SIG-M5 treated with dmso at 0.1 percent for 504 hours (cell line): ENCODE data around the gene PARD3.

ENCODE experiments used
- DNase-seq: peaks from one replicate; lab custom pipeline; 2025; ENCODE audit not compliant: unreplicated experiment; lab: John Stamatoyannopoulos, UW

The PARD3 gene

DNA sequence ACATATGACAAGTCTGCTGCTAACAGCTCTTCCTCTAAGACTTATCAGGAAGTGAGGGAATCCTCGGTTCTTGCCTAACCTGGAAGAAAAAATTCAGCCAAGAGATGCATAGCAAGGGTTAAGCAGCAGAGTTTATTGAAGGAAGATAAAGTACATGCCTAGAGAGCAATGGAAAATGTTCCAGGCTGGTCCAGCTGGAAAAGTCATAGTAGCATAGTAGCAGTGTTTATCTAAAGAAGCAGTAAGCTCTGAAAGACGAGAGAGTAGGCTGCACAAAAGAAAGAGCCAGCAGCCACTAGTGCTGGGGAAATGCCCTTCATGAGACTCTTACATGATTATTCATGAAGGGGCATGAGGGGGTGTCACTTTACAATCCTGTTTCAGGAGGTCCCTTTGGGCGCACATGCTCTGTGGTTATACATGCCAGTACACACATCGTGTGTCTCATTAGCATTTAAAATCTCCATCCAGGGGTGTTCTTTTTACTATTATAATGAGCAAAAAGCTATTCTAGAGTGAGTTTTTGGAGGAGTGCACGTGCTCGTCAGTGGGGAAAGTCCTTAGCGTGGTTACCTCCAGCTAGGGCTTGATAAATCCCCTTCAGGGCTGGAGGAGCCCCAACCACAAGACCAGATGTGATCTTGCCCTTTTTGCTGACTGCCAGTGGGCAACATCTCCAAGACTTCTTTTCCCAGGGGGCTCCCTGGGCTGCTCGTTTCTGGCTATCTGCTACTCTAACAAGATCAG is 716.1 kb downstream of the PARD3 start:
- no peak for DNase-seq

DNA sequence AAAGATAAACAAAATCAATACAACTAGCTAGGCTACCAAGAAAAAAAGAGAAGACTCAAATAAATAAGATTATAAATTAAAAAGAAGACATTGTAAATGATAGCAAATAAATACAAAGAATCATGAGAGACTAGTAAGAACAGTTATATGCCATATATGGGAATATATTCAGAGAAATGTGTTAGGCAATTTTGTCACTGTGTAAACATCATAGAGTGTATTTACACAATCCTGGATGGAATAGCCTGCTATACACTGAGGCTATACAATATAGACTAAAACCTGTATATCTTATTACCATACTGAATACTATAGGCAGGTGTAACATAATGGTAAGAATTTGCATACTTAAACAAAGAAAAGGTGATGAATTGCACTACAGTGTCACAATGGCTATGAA is 717.4 kb downstream of the PARD3 start:
- DNase-seq, result no peak

DNA sequence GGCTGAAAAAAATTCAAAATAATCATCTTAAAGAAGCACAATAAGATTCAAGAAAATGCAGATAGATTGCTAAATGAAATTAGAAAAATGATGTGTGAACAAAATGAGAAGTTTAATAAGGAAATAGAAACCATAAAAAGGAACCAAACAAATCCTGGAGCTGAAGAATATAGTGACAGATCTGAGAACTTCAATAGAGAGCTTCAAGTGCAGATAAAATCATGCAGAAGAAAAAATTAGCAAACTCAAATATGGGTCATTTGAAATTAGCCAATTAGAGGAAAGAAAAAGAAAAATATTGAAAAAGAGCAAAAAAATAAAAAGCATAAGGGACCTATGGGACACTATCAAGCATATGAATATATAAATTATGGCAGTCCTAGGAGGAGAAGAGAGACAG is 720.1 kb downstream of the PARD3 start:
- no peak for DNase-seq

DNA sequence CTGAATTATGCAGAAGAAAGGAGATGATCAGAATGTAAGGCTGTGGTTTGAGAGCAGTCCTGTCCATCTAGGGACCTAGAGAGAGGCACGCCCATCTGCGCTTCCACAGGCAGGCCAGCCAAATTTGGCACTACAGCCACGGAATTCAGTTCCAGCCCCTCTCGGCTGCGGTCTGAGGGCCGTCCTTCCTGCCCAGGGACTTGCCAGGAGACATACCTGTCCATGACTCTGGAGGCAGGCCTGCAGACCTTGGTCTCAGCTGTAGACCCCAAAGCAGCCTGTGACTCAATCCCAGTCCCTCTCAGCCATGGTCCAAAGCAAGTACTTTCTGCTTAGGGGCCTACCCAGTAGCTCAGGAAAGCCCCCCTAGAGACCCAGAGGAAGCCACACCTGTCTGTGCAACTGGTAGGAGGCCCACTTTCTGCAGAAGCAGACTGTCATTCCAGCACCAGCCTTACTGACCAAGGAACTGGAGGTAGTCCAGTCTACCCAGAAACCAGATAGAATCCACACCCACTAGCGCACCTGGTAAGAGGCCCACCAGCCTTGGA is 720.9 kb downstream of the PARD3 start:
- no peak for DNase-seq

DNA sequence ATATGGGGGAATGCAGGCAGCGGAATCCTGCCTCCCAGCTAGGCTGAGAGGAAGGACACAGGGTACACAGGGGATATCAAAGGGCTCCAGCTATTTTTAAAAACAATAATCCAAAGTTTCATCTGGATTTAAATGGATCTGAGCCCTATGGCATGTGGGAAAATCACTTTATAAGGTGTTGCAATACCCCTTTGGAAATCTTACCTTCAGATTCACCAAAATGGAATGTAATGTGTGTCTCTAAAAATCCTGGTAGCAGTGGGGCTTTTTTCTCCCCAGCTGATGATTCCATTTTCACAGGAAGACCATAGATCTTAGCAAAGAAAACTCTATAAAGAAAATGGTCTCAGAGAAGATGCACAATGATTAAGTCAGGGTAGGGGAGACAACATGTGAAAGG is 722.2 kb downstream of the PARD3 start:
- no peak for DNase-seq

DNA sequence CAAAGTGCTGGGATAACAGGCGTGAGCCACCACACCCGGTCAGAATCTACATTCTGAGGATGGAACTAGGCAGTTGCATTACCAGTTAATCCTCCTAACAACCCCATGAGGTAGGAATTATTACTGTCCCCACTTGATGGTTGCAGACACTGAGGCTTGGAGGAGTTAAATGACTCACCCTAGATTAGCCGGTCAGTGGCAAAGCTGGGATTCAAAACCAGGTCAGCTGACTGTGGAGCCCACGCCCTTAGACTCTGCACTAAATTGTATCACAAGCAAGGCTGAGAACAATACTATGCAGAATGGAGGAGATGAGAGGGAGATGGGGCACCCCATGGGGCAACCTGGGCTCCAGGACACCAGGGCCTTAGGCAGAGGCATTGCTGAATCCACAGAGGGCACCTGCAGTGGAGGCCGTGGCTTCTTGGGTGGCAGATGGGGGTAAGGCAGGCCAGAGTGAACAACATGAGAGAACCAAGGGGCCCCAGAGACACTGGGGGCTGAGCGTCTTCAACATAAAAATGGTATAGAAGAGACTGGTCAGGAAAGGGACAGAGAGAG is 723.4 kb downstream of the PARD3 start:
- DNase-seq, result no peak

DNA sequence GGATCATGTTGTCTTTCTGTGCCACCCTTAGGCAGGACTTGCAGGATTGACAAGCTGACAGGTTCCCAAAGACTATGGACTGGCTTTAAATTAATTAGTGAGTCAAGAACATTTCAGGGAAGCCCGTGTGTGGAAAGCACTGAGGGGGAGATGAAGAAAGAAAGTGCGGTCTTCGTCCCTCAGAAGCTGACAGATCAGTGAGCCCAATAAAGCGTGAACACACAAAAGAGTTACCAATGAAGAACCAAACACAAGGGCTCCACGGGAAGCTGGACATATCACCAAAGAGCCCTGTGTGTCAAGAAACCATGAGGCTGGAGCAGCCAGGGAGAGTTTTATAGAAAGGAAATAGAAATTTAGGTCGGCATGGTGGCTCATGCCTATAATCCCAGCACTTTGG is 725.8 kb downstream of the PARD3 start:
- DNase-seq, result no peak

DNA sequence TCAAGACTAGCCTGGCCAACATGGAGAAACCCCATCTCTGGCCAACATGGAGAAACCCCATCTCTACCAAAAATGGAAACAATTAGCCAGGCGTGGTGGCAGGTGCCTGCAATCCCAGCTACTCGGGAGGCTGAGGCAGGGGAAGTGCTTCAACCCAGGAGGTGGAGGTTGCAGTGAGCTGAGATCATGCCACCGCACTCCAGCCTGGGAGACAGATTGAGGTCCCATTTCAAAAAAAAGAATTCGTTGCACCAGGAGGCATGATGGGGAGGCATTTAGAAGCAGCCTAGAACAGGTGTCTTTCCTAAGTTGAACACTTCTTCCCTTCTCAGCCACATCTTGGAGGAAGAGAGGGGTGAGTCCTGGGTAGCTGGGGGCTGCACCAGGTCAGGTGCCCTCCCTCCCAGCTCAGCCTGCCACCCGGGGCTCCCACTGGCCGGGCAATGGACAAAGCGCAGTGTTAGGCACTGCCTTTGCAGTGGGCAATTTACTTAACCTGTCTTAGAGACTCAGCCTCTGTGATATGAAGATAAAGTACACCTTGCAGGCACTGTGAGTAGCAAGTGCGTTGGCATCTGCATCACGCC is 726.8 kb downstream of the PARD3 start:
- no peak for DNase-seq

DNA sequence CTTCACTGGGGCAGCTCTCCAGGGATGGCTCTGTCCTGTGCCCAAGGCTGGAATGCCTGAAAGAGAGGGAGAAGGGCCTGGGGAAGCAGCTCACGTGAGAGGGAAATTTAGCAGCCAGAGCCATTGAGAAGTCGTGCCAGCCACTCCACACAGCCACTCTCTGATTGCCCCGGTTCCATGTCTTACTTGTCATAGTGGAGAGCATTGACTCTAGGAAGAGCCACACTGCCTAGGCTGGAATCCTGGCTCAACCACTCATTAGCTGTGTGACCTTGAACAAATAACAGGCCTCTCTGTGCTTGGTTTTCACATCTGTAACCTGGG is 728.0 kb downstream of the PARD3 start:
- DNase-seq, result no peak

DNA sequence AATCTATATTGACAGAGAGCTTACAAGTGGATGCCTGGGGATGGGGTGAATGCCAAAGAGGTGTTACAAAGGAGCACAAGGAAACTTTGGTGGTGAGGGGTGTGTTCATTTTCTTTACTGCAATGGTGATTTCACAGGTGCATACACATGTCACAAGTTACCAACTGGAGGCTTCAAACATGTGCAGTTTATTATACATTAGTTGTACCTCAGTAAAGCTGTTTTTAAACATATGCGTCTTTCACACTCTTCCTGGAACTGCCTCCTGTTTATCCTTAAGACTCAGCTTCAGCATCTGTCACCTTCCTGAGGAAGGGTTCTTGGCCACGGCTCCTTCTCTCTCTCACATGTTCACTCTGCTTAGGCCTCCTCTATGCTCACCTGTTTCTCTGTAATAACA is 731.5 kb downstream of the PARD3 start:
- no peak for DNase-seq

DNA sequence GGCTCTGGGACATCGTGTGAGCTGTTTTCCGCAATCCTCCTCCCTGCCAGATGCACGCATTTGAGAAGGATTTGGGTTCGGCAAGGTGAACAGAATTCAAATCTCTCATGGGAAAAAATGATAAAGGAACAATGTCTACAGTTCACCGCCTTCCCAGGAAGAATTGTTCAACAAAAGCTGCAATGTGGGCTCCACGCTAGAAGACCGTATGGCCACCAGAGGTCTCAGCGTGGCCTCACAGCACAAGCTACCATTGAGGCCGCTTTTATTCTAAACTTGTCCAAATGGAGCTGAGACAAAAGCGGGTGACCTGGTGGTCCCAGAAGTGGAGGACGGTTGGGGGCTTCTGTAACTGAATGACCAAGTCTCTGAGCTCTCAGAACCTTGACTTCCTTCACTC is 733.1 kb downstream of the PARD3 start:
- no peak for DNase-seq

DNA sequence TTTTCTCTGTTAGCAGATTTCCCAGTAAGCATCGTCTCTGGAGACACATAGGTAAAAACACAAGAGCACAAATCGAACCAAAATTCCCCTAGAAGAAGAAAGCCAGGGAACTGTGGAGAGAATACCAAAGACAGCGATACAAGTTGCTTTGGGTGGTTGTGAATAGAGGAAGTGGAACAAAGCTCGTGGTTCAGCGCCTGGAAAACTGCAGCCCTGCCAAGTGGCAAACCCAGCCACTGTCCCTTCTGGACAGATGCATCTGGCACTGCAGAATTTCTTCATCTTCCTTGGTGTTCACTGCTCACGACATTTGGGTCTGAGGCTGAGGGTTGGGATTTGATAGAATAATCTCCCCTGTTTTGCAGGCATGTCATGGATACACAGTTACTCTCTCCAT is 733.8 kb downstream of the PARD3 start:
- no peak for DNase-seq

DNA sequence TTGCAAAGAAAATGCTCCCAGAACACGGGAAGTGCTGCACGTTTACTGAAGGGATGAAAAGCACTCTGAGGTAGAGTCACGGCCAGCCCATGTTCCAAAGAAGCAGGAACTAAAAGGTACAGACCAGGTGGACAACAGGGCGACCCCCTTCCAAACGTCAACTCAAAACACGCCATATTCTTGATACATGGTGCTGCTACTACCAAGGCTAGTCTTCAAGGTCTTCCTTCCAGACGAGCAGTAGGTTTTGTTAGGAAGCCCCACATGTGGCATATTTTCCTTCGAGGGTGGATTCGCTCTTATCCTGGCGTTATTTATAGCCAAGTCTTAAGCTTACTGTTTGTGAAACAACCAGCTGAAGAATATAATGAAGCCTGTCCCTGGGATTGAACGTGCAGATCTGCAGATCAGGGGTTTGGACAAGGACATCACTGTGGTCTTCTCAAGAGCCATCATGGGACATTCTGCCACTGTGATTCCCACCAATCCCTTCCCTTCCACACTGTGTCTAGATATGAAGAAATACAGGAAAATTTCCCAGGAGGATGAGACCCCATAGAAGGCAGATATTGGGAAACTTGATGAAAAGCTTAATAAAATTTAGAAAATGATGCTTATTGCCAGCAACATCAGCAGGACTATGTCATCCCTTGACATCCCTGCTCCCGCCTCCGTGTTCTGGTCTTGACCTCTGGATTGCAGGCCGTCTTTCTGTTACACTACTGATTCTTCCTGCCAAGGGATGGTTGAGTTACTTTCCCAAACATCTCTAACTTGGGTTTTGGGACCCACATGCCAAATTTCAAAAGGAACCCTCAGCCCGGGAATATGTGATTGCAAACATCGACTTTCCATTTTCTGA is 734.4 kb downstream of the PARD3 start:
- no peak for DNase-seq

DNA sequence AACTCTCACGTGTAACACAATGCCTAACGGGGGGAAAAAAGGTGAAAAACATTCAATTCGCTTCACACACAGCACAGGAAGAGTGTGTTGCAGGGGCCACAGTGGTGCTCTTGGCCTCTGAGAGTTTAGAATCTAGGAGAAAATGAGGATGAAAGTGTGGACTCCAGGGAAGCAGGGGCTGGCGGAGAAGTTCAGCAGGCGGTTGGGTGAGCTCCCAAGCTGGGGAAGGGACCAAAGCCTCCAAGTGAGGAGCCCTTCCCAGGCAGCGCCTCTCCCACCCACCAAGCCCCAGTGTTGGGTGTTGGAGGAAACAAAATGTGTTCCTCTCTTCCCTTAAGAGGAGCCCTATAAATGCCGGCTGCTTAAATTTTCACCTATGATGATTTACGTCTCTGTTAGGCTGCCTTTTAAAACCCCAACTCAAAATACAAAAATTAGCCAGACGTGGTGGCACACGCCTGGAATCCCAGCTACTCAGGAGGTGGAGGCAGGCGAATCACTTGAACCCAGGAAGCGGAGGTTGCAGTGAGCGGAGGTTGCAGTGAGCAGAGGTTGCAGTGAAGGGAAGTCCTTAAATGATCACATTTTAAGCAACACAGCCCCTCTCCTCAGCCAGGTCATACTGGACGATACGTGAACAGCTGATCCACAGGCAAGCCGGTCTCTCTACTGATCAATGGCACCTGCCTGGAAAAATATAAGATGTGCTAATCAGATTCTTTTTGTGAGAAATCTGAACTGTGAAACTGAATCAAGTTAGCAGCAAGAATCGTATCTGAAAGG is 735.2 kb downstream of the PARD3 start:
- no peak for DNase-seq

DNA sequence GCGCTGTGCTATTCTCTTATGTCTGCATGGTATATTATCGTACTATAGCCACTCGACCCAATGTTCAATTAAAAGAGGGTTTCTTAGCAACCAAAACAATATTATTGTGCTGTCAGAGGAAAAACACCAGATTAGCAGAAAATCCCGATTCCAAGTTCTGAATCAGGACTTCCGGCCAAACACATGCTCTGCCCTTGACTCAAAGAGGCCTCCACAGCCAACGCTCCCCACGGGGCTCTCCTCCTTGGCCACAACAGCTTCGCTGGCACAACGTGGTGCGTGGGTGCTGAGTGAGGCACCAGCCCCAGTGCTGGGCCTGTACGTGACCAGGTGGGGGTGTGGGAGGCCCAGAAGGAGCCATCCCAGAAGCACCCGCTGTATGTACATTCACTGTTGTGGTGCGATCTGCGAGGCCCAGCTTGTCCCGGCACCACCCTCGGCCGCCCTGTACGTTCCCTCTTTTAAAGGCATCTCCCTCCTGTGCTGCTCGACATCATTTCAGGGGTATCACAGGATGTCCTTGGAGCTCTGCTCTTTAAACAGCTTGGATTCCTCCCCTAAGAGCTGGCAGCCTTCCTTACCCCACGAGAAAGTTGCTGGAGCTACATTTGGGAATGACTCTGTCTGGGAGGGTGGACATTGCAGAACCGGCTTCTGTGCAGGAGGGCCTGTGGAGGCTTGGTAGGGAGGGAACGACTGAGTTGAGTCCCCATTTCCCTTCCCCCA is 736.2 kb downstream of the PARD3 start:
- DNase-seq, result no peak

DNA sequence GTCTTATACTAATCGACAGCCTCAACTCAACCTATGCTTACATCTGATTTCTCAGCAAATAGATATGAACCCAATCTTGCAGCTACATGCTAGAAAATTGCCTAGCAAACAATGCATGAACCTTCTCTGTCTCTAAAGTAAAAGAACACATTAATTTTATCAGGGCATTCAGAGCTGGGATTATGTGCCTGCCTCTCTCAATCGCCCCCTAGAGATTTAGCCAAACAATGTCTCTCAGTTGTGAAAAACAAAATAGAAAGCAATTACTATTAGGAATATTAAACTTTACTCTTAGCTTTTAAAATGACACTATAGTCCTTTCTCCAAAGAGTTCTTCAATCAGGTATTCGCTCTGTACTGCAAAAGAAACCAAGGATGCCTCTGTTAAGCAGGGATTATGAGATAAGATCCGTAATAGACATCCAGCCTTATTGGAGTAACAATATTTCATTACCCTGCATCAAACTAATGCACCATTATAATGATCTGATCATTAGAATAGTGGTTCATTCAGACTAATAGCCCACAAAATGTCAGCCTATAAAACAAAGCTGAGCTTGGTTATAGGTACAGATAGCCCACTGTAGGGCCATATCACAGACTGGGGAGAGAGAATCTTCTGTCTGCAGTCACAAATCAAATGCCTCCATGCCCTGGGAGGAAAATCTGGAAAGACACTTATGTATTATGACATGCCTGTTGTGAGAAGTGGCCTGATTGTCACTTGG is 736.9 kb downstream of the PARD3 start:
- no peak for DNase-seq

DNA sequence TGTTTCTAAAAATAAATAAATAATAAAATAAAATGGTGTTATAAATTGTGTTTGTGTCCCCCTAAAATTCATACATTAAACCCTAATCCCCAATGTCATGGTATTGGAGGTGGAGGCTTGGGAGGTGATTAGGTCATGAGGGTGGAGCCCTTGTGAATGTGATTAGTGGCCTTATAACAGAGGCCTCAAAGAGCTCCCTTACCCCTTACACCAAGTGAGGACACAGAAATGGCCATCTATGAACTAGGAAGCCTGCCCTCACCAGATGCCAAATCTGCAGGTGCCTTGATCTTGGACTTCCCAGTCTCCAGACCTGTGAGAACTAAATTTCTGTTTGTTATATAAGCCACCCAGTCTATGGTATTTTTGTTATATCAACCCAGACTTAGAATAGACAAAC is 738.7 kb downstream of the PARD3 start:
- DNase-seq, result no peak

DNA sequence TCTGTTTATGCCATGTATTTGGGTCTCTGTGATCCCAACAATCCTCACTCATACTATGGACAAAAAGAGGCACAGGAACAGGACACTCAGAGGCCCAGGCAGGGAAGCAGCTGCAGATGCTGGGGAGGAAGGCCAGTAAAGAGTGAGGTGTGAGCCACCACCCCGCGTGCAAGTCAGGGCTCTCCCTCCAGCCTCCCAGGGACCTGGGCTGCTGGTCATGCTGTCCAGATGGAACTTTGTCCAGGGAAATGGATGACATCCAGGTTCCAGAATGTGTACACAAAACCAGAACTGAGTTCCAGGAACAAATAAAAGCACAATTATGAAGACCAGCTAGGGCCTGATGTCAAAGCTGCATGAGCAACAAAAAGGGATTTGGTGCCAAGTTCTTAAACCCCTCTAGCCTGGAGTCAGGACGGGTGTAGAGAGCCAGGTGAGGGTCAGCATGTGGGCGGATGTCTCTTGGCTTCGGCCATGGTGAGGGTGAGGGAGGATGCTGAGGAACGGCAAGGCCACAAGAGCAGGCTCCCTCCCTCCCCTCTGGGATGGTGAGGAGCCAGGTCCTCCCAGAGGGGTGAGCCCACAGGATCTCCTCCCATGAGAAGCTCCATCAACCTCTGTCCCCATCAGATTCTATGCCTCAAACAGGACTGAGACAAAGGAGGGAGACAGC is 739.7 kb downstream of the PARD3 start:
- DNase-seq, result no peak

DNA sequence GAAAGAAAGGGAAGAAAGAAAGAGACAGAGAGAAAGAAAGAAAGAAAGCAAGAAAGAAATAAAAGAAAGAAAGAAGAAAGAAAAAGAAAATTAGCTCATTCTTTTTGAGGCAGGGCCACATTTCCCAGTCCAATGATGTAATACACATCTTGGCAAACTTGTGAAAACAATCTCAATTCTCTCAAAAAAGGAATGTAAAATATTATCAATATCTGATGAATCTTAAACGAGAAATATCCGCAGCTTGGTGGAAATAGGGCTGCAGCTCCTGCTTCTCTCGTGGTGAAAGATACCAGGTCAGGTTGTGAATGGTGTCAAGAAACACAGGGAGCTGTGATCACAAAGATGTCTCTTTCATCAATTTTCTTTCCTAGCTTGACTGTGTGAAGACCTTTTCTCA is 741.0 kb downstream of the PARD3 start:
- no peak for DNase-seq
